Uterus (tissue), 4 donors: Measurements from ENCODE around the gene PPA2. TPM values are rescaled to one million over a fixed set of nuclear protein-coding genes. Genes with fewer than 3 reads are reported as not detected.
"Not testable (repeated sequence)": the region's sequence is repeated elsewhere in the genome, so short reads cannot be mapped to it uniquely, and the experiment has no call there.

Source experiments
- DNase-seq, 2 donors: peaks; one replicate each; pipeline ENCODE4 v3.0.0-alpha.2; 2019 to 2020
- H3K27ac ChIP-seq, 2 donors: fragments of 200-600 bp; sonication (generic); 1 replicate in 1 of 2; 2 replicates in 1 of 2; pipeline ENCODE4 v1.5.1; 2016 to 2018
- H3K27me3 ChIP-seq, 2 donors: fragments of 200-600 bp; sonication (generic); one replicate each; pipeline ENCODE4 v1.5.1; 2018 to 2019; ENCODE audit warnings: control low read depth in 1 of 2
- H3K36me3 ChIP-seq, 2 donors: fragments of 200-600 bp; sonication (generic); one replicate each; pipeline ENCODE4 v1.5.1; 2019; ENCODE audit warnings: control low read depth in 1 of 2
- H3K4me1 ChIP-seq, 2 donors: fragments of 200-600 bp; sonication (generic); one replicate each; pipeline ENCODE4 v1.5.1; 2018 to 2019; ENCODE audit warnings: control low read depth in 1 of 2
- H3K4me3 ChIP-seq, 2 donors: fragments of 200-600 bp; sonication (generic); 1 replicate in 1 of 2; 2 replicates in 1 of 2; pipeline ENCODE4 v1.5.1; 2018 to 2019; ENCODE audit warnings: mild to moderate bottlenecking in 1 of 2
- H3K9me3 ChIP-seq, 2 donors: fragments of 200-600 bp; sonication (generic); one replicate each; pipeline ENCODE4 v1.5.1; 2019; ENCODE audit warnings: control low read depth in 1 of 2
- CTCF ChIP-seq, 4 experiments: fragments of 200-600 bp in 2 of 4; fragments of 450-650 bp in 2 of 4; sonication (generic) in 2 of 4; IDR thresholded peaks; one replicate each; pipeline ENCODE4 v1.5.1; 2016 to 2019; ENCODE audit warnings: antibody characterized with exemption in 4 of 4, mild to moderate bottlenecking in 2 of 4, moderate library complexity in 1 of 4
- POLR2A ChIP-seq, 2 donors: fragments of 450-650 bp; IDR thresholded peaks; one replicate each; pipeline ENCODE4 v1.6.1; 2016; ENCODE audit warnings: antibody characterized with exemption in 2 of 2, mild to moderate bottlenecking in 1 of 2, moderate library complexity in 1 of 2
- intact Hi-C: fragments of 100-400 bp; cut with DNase I; formaldehyde crosslinking; loops from one replicate; pipeline ENCODE4 v1.15.1; 2023; ENCODE audit warnings: low total_unique reads
- total RNA-seq, 4 donors: library from RNA; depleted of rRNA in 3 of 4; stranded (reverse); fragments of >200 nt in 3 of 4; gene quantifications; one replicate each; pipeline versions ENCODE4 v1.1.0 to v1.2.4, GENCODE V29; 2014 to 2023
- donor health status: DM: yes; HTN: yes; CAD: no.

Gene PPA2
- total RNA-seq, 4 donors from 2014 or later: 94.4 to 964 (median 152) TPM

GRCh38 chr4:105469736-105470135, 4.1 kb downstream of the PPA2 start:
- H3K4me1 ChIP-seq: peaks cover 0 to 7% of the 10 kb centered on the region in 2 donors
- intact Hi-C loops: no loop called here

GRCh38 chr4:105466580-105466979, 7.3 kb downstream of the PPA2 start:
- DNase-seq: no peak
- no peak overlapping the region for H3K27ac ChIP-seq
- no peak for TF ChIP-seq CTCF (IDR thresholded peaks at IDR 0.05)
- no peak for TF ChIP-seq POLR2A (IDR thresholded peaks at IDR 0.05)
- intact Hi-C loops: no loop called here
- H3K27me3 ChIP-seq: no peaks in the 10 kb centered on the region
- no peaks in the 10 kb centered on the region for H3K9me3 ChIP-seq
- no peaks in the 10 kb centered on the region for H3K36me3 ChIP-seq
- H3K4me3 ChIP-seq: no peak overlapping the region
- H3K4me1 ChIP-seq: no peaks in the 10 kb centered on the region

More at GRCh38 chr4:105469736-105470135, 4.1 kb downstream of the PPA2 start:
- H3K36me3 ChIP-seq: no peaks in the 10 kb centered on the region
- H3K27me3 ChIP-seq: no peaks in the 10 kb centered on the region
- no peaks in the 10 kb centered on the region for H3K9me3 ChIP-seq
- no peak overlapping the region for H3K27ac ChIP-seq
- no peak for DNase-seq
- H3K4me3 ChIP-seq: no peak overlapping the region
- TF ChIP-seq CTCF (IDR thresholded peaks at IDR 0.05) (no peak), POLR2A (IDR thresholded peaks at IDR 0.05) (no peak)

- H3K36me3 ChIP-seq, H3K27ac ChIP-seq, intact Hi-C loops, H3K4me1 ChIP-seq, DNase-seq, H3K27me3 ChIP-seq, H3K4me3 ChIP-seq, H3K9me3 ChIP-seq: not testable (repeated sequence)
Measured at GRCh38 chr4:105464563-105464962, 9.3 kb downstream of the PPA2 start.

- Histone ChIP-seq H3K27ac (no peak overlapping the region), H3K4me1 (no peaks in the 10 kb centered on the region), H3K27me3 (no peaks in the 10 kb centered on the region), H3K4me3 (no peak overlapping the region), H3K9me3 (no peaks in the 10 kb centered on the region), H3K36me3 (no peaks in the 10 kb centered on the region)
- TF ChIP-seq POLR2A (IDR thresholded peaks at IDR 0.05) (no peak), CTCF (IDR thresholded peaks at IDR 0.05) (no peak)
- intact Hi-C loops: no loop called here
- no peak for DNase-seq
Measured at GRCh38 chr4:105462576-105462975, 11.3 kb downstream of the PPA2 start.

GRCh38 chr4:105461621-105462382, 12.1 kb downstream of the PPA2 start:
- TF ChIP-seq CTCF (IDR thresholded peaks at IDR 0.05) (no peak), POLR2A (IDR thresholded peaks at IDR 0.05) (no peak)

More at GRCh38 chr4:105461621-105462382, 12.1 kb downstream of the PPA2 start:
- H3K36me3 ChIP-seq: no peaks in the 10 kb centered on the region
- H3K4me1 ChIP-seq: no peaks in the 10 kb centered on the region
- H3K27me3 ChIP-seq: no peaks in the 10 kb centered on the region
- H3K27ac ChIP-seq: no peak overlapping the region
- no peak overlapping the region for H3K4me3 ChIP-seq
- DNase-seq: no peak
- H3K9me3 ChIP-seq: no peaks in the 10 kb centered on the region
- intact Hi-C loops: no loop called here
